DMS79 (cell line): ENCODE data around the gene DNAJA4.

ENCODE experiments used
- DNase-seq: peaks from one replicate; lab custom pipeline; 2025; lab: John Stamatoyannopoulos, UW

The DNAJA4 gene

DNA sequence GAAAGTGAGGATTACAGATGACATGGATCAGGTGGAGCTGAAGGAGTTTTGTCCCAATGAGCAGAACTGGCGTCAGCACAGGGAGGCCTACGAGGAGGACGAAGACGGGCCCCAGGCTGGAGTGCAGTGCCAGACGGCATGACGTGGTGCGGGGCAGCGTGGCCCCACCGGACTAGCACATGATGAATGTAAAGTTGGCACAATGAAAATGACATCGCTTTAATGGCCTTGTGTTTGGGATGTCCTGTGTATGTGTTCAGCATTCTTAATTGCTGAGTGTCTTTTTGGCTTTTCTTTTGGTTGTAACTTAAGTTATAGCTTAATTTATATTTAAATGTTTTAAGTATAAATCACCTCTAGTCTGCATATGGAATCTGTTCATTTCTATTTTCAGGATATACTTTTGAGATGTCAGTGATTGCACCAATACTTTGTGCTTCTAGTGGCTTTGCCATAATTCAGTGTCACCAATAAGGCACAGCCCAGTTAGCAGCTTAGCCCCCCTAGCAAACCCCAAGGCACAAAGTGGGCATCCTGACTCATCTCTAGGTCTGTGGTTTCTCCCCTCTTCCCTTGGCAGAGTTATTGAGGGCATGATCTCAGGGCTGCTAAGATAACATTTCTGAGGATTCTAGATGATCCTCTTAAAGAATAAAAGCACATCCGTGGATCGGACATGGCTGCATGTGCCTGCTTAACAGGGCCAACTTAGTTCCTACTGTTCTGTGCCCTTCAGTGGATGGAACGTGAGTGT lies 16.1 kb downstream of the DNAJA4 start:
- DNase-seq: no peak

- DNase-seq: no peak
Observed at GRCh38 chr15:78282324-78282723, 18.0 kb downstream of the DNAJA4 start.

DNA sequence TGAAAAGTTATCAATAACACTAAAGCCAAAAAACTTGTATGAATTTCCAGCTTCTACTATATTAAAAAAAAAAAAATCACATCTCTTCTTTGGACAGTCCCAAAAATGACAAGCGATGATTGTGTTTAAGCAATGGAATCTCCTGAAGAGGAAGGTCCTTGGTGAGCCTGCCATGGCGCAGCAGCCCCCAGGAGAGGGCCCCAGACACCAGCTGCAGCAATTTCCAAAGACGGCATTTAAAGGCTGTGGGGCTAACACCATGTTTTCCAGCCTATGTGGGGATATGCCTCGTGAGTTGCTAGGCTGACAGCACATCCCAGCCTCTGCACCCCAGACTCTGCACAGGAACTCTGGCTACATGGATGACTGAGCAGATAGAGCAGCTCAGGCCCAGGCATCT lies 20.4 kb downstream of the DNAJA4 start:
- DNase-seq: no peak

- no peak for DNase-seq
Observed at GRCh38 chr15:78290222-78290621, 25.9 kb downstream of the DNAJA4 start.

- no peak for DNase-seq
Observed at GRCh38 chr15:78291052-78291451, 26.7 kb downstream of the DNAJA4 start.

DNA sequence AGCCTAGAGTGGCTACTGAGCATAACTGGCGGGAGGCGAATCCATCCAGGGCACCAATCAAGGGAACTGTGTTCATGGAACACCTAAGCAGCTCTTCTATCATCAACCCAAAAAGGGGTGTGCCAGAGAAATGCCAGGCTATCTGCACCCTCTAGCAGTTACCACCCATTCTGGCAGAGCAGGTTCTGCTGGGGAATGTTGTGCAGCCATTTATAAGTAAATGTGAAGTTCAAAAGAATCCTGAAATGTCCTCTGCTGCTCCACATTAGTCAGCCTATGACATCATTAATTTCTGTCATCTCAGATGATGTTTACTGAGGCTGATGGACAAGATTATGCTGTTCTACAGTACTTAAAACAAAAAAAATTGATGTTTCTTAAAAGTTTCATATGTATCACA lies 27.3 kb downstream of the DNAJA4 start:
- DNase-seq: no peak

DNA sequence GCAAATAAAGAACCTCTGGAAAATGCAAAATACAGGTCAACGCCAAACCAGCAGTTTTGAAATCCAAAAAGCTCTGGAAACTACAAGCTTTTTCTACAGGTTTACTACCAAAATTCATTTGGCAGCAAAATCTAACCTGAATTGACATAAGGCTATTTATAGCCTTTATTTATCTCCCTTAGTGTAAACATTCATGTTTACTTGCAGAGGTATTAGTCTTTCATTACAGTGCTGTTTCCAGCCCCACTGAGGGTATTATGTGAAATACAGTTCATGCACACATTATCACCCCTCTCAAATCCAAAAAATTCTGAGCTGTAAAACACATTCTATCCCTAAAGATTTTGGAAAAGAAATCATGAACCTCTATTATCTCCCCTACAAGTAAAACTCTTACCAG lies 27.9 kb downstream of the DNAJA4 start:
- no peak for DNase-seq

DNA sequence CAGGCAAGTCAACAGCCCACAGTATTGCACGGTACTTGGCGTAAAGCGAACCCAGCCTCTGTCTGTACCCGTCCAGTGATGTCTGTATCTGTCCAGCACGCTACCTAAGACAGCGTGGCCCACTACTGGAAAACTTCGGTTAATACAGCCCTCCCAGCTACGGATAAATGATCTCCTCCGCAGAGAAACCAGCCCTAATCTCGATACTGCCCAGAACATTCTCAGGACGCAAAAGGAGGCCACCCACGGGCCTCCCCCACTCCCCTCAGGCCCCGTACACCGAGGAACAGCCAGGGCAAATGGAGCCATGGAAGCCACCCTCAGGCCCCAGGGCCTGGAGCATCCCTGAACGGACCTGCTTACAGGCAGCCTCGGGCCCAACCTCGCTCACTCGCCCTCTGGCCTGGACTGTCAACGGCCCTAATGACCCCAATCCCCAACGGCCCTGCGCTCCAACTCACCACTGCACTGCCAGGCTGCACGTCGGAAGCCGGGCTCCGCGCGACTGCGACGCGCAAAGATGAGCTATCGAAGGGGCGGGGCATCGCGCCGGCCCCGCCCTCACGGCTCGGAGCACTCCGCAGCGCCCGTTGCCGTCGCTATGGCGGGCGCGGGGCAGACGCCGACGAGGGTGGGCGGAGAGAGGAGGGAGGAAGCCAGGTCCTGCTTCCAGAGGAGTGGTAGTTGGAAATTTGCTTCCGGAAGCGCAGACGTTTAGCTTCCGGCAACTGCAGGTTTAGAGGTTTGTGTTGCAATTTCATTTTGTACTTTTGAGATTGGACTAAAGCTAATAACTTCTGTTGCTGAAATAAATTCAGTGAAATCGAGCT lies 35.0 kb downstream of the DNAJA4 start, which contains the start of gene SKIC8:
Gene SKIC8, minus strand, starts transcription at position 509 of the 830 bp plus-strand sequence. CDS start 3,923 bp downstream, outside the sequence.
- DNase-seq: peak; percentile 77

DNA sequence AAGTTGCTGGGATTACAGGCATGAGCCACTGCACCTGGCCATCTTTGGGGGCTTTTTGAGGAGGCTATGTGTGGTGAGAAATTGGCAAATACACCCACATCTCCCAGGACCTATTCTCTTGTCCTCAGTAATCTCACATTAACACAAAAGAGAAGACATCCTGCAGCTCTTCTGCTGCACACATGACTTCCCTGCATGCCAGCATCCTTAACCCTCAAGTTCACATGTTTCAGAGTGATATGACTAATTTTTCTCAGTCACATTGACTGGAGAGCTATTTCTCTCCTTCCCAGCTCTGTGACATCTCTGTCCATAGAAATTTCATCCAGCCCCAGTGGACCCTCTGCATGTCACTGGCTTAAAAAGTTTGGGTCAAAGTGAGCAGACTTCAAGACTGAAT lies 37.0 kb downstream of the DNAJA4 start:
- no peak for DNase-seq

- no peak for DNase-seq
Observed at GRCh38 chr15:78301828-78302227, 37.5 kb downstream of the DNAJA4 start.

DNA sequence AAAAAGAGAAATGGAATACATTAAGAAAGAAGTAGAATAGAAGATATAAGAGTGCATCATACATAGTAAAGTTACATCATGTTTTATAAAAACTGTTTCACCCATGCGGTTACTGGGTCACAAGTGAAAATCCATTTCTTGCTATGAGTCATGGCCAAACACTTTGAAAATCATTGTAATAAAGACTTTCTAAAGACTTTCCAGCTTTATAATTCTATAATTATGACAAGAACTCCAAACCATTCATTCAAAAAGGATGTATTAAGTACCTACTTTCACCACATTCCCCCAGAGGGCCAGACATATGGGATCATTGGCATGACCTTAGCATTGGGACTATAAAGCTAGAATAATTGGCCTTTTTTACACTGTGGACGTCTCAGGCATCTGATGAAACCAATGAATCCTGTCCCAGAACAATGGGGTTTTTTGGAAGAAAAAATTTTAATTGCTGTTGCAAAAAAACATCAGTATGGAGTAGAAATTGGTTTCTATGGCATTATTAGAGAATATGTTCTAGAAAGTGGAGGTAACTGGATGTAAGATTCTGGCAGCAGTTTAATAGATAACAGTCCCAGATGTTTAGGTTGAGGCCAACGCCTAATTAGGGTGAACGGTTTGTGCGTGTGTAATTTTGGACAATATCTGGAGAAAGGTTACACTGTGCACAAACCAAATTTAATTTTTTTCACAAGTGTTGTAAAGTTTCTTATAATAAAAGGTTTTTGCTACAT lies 38.4 kb downstream of the DNAJA4 start:
- no peak for DNase-seq

GRCh38 chr15:78304216-78305066 lies 40.1 kb downstream of the DNAJA4 start:
- no peak for DNase-seq

DNA sequence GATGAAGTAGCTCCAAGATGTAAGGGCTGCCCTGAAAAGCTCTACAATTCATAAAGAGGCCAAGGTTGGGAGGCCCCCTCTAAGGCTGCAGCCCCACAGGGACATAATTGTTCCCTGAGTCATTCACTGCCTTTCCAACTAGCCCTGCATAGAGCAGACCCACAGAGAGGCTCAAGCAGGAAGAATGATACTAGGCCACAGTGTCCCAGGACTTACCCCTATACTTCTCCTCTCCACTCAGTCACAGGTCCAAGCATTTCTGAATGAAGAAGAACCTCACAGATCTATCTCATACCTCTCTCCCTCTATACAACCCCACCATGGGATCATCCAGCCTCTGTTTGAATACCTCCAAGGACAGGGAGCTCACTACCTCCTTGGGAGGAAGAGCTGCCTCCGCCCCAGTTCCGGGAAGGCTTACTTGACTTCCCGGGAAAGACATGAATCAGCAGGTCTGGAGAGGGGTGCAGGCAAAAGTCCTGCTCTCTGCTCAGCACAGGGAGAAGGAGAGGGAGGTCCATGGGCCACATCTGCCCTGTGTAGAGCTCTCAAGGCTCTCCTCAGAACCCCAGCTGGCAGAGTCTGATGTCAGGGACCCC lies 41.9 kb downstream of the DNAJA4 start:
- no peak for DNase-seq

GRCh38 chr15:78307976-78308375 lies 43.6 kb downstream of the DNAJA4 start:
- no peak for DNase-seq

DNA sequence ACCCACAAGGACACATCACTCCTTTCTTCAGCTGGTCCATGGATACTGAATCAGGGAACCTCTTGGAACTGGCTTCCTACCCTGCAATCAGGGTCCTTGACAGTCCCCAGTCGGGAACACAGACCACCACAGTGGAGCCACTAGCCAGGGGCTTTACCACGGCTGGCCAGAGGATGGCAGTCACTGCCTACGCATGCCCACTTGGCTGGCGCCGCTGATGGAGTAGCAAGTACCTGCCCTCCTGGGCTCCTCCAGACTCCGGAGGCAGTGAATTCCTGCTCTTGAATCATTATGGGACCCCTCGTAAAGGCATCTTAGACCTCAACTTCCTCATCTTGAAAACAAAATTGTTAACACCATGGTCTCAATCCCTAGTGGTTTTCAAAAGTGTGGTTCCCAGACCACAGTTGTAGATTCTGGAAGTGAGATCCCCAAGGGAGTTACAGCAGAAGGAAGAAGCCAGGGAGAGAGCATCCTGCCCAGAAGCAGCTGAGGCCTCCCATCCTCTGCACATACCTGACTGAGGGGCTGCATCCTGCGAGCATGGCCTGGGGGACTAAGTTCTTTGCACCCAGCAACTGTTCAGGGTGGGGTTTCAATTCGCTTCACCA lies 44.2 kb downstream of the DNAJA4 start:
- DNase-seq: peak; percentile 10

- no peak for DNase-seq
Observed at GRCh38 chr15:78311292-78311691, 46.9 kb downstream of the DNAJA4 start.

GRCh38 chr15:78312536-78312935 lies 48.2 kb downstream of the DNAJA4 start:
- DNase-seq: no peak

- DNase-seq: no peak
Observed at GRCh38 chr15:78312957-78313356, 48.6 kb downstream of the DNAJA4 start.

- DNase-seq: no peak
Observed at GRCh38 chr15:78313383-78313782, 49.0 kb downstream of the DNAJA4 start.

GRCh38 chr15:78314181-78314581 lies 49.8 kb downstream of the DNAJA4 start:
- DNase-seq: no peak
